OCI-LY7 (cell line): ENCODE results near the gene CARD14. TPM values are rescaled to one million over a fixed set of nuclear protein-coding genes. Genes with fewer than 3 reads are reported as not detected.

Experiments used
- BruUV-seq: library from RNA; stranded (reverse); fragments of 400-500 nt; replicated peaks from 2 replicates; lab custom pipeline; 2021; lab: Mats Ljungman, UMichigan
- CTCF ChIA-PET: fragments of 300-600 bp; sonication (Branson Sonifier 250); formaldehyde crosslinking; loops from one replicate; lab custom pipeline; 2022; ENCODE audit warnings: antibody characterized with exemption; ENCODE audit not compliant: unreplicated experiment; lab: Charles Lee
- POLR2A ChIA-PET: fragments of 300-600 bp; sonication (Branson Sonifier 250); formaldehyde crosslinking; loops from one replicate; lab custom pipeline; 2022; ENCODE audit warnings: antibody characterized with exemption; lab: Charles Lee
- DNase-seq: peaks from one replicate; pipeline ENCODE4 v3.0.0-alpha.2; 2015; ENCODE audit warnings: low spot score
- H2AFZ ChIP-seq: fragments of 200-600 bp; sonication (generic), shearing (Covaris generic); 2 replicates; pipeline ENCODE4 v1.6.1; 2014; ENCODE audit warnings: mild to moderate bottlenecking, antibody characterized with exemption, low read length, moderate library complexity
- H3K27ac ChIP-seq: fragments of 200-600 bp; sonication (generic); 2 replicates; pipeline ENCODE4 v1.5.1; 2014; ENCODE audit warnings: mixed run types, low read depth, mild to moderate bottlenecking, moderate library complexity, low read length, inconsistent platforms; ENCODE audit not compliant: poor library complexity, severe bottlenecking
- H3K36me3 ChIP-seq: fragments of 200-600 bp; sonication (generic); 2 replicates; pipeline ENCODE4 v1.6.1; 2014; ENCODE audit warnings: mild to moderate bottlenecking, antibody characterized with exemption, low read length, moderate library complexity, mixed read lengths; ENCODE audit not compliant: insufficient read depth
- H3K4me1 ChIP-seq: fragments of 200-600 bp; sonication (generic); 2 replicates; pipeline ENCODE4 v1.5.1; 2014; ENCODE audit warnings: mild to moderate bottlenecking, low read length; ENCODE audit not compliant: insufficient read depth, poor library complexity, severe bottlenecking
- H3K4me2 ChIP-seq: fragments of 200-600 bp; sonication (generic); 2 replicates; pipeline ENCODE4 v1.6.1; 2014; ENCODE audit warnings: mild to moderate bottlenecking, low read length
- H3K4me3 ChIP-seq: fragments of 200-600 bp; sonication (generic); 2 replicates; pipeline ENCODE4 v1.5.1; 2014; ENCODE audit warnings: mild to moderate bottlenecking, low read depth, low read length; ENCODE audit not compliant: poor library complexity, severe bottlenecking
- H3K79me2 ChIP-seq: fragments of 200-600 bp; sonication (generic); 2 replicates; pipeline ENCODE4 v1.6.1; 2016; ENCODE audit warnings: low read depth, mild to moderate bottlenecking, low read length, moderate library complexity, mixed read lengths; ENCODE audit not compliant: insufficient read depth
- H3K9me2 ChIP-seq: fragments of 200-600 bp; sonication (generic); 2 replicates; pipeline ENCODE4 v1.6.1; 2016; ENCODE audit warnings: mild to moderate bottlenecking, low read length, mixed read lengths; ENCODE audit not compliant: insufficient read depth
- H3K9me3 ChIP-seq: fragments of 200-600 bp; sonication (generic); 2 replicates; pipeline ENCODE4 v1.6.1; 2014; ENCODE audit warnings: mild to moderate bottlenecking, mixed run types, low read length, mixed read lengths
- H4K20me1 ChIP-seq: fragments of 200-600 bp; sonication (generic); 2 replicates; pipeline ENCODE4 v1.6.1; 2014; ENCODE audit warnings: mild to moderate bottlenecking, antibody characterized with exemption, low read length, moderate library complexity, mixed read lengths; ENCODE audit not compliant: insufficient read depth
- CTCF ChIP-seq: fragments of 200-600 bp; sonication (generic); conservative IDR thresholded peaks from 2 replicates; pipeline ENCODE4 v1.5.1; 2014; ENCODE audit warnings: mild to moderate bottlenecking, antibody characterized with exemption, low read length, moderate library complexity, mixed read lengths
- EZH2phosphoT487 ChIP-seq: fragments of 200-600 bp; sonication (generic); IDR thresholded peaks from 2 replicates; pipeline ENCODE4 v1.6.1; 2018; ENCODE audit warnings: low read depth, borderline replicate concordance, mild to moderate bottlenecking, mixed run types, antibody characterized with exemption, low read length, moderate library complexity, mixed read lengths
- intact Hi-C: fragments of 100-400 bp; cut with micrococcal nuclease; formaldehyde crosslinking; loops from one replicate; pipeline ENCODE4 v1.10.0; 2022; ENCODE audit not compliant: unreplicated experiment
- total RNA-seq, 2 experiments: library from RNA; depleted of rRNA in 1 of 2; stranded (reverse); fragments of >200 nt in 1 of 2; shearing (Covaris generic) in 1 of 2; gene quantifications; 2 replicates each; pipeline ENCODE4 v1.2.3, GENCODE V29; 2014 to 2022

Gene CARD14
- total RNA-seq, 2 experiments from 2014 or later: not detected

- no peaks in the 10 kb centered on the region for H3K4me1 ChIP-seq
- H3K27ac ChIP-seq: no peak overlapping the region
- H3K9me3 ChIP-seq: no peaks in the 10 kb centered on the region
- 0 out of 2 replicates have a peak, but pooled peaks cover 4% of the 10 kb centered on the region for H3K36me3 ChIP-seq
- H3K4me3 ChIP-seq: no peak overlapping the region
- no peak for DNase-seq
- intact Hi-C loops: no loop called here
- POLR2A ChIA-PET: interaction anchor here (1.1 kb wide), 1 partner anchor 54 kb away, joined by 3 read pairs; no protein-coding TSS in a partner anchor
- no peaks in the 10 kb centered on the region for H3K9me2 ChIP-seq
- no peaks in the 10 kb centered on the region for H4K20me1 ChIP-seq
- no peak overlapping the region for H3K4me2 ChIP-seq
- no peaks in the 10 kb centered on the region for H3K79me2 ChIP-seq
- no TSS peak for BruUV-seq
- no peak overlapping the region for H2AFZ ChIP-seq
- CTCF ChIA-PET: no interaction called here
- TF ChIP-seq CTCF (no peak), EZH2phosphoT487 (no peak)
These were observed 36.0 kb downstream of the CARD14 start for GRCh38 chr17:80205811-80206210.

- no peak overlapping the region for H2AFZ ChIP-seq
- H3K36me3 ChIP-seq: 0 out of 2 replicates have a peak, but pooled peaks cover 4% of the 10 kb centered on the region
These were observed 38.2 kb downstream of the CARD14 start for GRCh38 chr17:80208050-80208449.

More at GRCh38 chr17:80208050-80208449, 38.2 kb downstream of the CARD14 start:
- Histone ChIP-seq H3K4me1 (no peaks in the 10 kb centered on the region), H3K9me3 (no peaks in the 10 kb centered on the region), H3K27ac (no peak overlapping the region), H3K79me2 (no peaks in the 10 kb centered on the region), H3K9me2 (no peaks in the 10 kb centered on the region), H4K20me1 (no peaks in the 10 kb centered on the region), H3K4me2 (no peak overlapping the region), H3K4me3 (no peak overlapping the region)
- BruUV-seq: no TSS peak
- intact Hi-C loops: no loop called here
- ChIA-PET CTCF (no interaction called here), POLR2A (no interaction called here)
- no peak for DNase-seq
- TF ChIP-seq CTCF: no peak
- no peak for TF ChIP-seq EZH2phosphoT487
